NCI-H446 treated with DMSO at 0.1 percent for 48 hours (cell line): ENCODE results near the gene DERL3.

Source experiments
- DNase-seq: peaks from one replicate; lab custom pipeline; 2025; lab: John Stamatoyannopoulos, UW

DERL3 gene

GRCh38 chr22:23801886-23802377 lies 36.9 kb downstream of the DERL3 start:
- DNase-seq: no peak

- no peak for DNase-seq
Measured at GRCh38 chr22:23801238-23801821, 37.5 kb downstream of the DERL3 start.

DNA sequence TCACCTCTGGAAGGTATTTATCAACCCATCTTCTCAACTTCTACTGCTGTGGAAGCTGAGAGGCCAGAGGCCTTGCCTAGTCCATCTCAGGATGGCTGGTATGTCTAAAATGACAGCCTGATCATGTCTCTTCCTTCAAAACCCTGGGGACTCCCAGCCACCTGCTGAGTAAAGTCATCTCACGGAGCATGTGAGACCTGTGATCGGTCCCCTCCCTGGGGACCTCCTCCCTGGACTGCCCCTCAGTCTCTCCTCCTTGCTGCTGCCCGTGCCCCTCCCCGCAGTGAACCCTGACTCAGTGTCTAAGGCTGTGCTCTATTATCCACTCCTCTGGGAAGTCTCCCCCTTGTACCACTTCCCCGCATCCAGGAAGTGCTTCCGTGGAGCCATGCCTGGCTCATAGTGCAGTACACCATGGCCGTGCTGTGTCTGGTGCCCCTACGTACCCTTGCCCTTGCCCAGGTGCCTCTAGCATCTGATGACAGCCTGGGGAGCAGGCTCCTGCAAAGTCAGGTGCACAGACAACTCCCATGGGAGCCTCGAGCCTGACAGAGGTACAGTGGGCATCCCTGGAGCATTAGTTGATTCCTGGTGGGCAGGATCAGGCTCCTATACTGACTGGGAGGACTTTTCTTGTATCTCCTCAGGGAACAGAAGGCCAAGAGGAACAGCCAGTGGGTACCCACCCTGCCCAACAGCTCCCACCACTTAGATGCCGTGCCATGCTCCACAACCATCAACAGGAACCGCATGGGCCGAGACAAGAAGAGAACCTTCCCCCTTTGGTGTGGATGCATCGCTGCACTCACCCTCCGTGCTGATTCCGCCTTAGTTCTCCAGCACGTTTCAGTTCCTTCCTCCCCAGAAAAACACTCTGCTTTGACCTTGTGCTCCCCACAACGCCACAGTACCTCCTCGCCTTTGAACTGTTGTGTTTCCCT lies 38.2 kb downstream of the DERL3 start:
- DNase-seq: no peak

GRCh38 chr22:23796461-23796860 lies 42.3 kb downstream of the DERL3 start:
- no peak for DNase-seq

GRCh38 chr22:23793326-23793725 lies 45.5 kb downstream of the DERL3 start:
- no peak for DNase-seq

DNA sequence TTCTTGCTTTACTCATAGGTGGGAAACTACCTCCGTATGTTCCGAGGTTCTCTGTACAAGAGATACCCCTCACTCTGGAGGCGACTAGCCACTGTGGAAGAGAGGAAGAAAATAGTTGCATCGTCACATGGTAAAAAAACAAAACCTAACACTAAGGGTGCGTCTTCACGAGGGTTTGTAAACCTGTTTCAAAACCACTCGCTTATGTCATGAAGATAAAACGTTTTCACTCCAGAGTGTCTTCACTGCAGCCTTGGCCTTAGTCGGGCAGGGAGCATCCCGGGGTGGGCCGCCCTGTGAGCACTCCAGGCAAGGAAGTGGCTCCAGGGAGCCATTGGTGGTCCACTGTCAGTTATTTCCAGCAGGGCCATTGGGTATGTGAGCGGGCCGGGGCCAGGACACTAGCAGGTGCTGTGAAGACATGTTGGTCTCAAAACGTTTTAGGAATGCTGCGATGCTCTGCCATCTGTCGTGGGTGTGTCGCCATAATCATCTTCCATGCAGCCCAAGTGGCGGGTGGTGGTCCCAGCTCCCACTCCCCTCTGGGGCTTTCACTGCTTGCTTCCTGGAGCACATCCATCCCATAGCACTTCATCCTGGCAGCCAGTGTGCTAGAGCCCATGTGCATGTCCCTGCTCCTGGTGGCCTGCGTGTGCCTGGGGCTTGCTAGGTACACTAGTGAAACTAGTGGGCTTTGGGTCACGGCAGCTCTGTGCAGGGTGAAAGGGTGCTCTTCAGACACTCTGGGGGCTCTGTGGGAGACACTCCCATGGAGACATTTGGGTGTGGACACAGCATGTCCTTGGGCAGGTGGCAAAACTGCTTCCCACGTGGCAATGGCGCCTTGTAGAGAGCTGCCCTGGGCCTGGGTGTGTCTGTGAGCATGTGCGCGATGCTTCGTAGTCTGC lies 46.8 kb downstream of the DERL3 start:
- DNase-seq: no peak

DNA sequence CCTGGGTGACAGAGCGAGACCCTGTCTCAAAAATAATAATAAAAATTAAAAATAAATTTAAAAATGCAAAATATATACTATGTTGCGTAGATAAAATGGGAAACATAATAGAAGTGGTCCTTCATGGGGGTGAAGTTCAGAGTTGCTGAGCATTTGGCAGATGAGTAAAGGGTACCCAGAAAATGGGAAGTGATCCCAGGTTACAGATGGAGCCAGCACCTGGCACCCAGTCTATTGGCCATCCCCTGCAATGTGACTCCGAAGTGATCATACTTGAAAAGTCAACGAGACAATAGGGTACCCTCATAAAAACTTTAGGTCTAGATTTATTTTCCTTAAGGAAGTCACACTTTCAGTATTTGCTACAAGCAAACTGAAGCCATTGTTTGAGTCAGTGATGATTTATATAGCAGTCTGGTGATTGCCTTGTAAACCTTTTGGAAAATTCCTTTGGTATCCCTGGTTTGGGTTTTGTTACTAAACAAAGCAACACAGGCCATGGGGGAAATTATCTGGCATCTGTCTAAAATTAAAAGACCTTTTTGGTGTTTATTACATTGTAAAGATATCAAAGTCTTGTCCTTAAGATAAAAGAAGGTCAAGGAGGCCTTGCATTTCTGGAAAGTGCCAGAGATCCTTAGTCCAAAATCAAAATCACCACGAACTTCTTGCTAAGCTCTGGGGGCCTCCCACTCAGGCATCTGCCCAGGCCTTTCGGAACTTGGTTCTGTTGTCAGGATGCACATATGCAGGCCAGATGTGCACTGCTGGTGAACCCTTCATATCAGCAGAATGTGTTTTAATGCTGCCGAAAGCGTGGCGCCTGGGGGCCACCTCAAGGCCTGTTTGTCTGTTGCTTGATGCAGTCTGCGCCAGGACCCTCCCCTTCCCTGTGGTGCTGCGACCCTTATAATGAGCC lies 47.7 kb downstream of the DERL3 start:
- no peak for DNase-seq

- DNase-seq: no peak
Measured at GRCh38 chr22:23789638-23790037, 49.2 kb downstream of the DERL3 start.

DNA sequence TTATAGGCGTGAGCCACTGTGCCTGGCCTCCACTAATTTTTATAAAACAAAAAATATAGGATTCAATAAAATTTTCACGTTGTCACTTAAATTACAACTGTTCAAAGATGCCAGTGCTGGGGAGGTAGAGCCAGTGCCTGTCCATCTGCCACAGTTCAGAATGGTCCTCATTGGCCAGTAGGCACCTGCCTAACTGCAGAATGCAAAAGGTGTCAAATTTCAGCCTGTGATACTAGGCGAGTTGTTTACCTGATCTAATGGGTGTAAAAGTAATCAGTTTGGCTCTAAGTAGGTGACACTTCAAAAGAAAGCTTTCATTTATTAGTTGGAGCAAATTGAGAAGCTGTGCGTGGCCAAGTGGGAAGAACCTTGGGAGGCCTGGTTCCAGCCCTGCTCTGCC lies 49.7 kb downstream of the DERL3 start:
- DNase-seq: no peak

- DNase-seq: no peak
Measured at GRCh38 chr22:23787910-23788309, 50.9 kb downstream of the DERL3 start.

GRCh38 chr22:23787600-23787896 lies 51.3 kb downstream of the DERL3 start:
- DNase-seq: no peak

GRCh38 chr22:23786752-23787599 lies 51.8 kb downstream of the DERL3 start, which contains the start of gene SMARCB1:
Gene SMARCB1, plus strand, starts transcription at chr22:23786966. Its CDS starts 204 bp downstream, at chr22:23787170.
- DNase-seq: peak; percentile 67

GRCh38 chr22:23786261-23786710 lies 52.5 kb downstream of the DERL3 start:
- no peak for DNase-seq
